NCI-H146 treated with DMSO at 0.1 percent for 48 hours (cell line): Measurements from ENCODE around the gene APBA1.
"Not testable (repeated sequence)": the region's sequence is repeated elsewhere in the genome, so short reads cannot be mapped to it uniquely, and the experiment has no call there.

Source experiments
- DNase-seq: peaks from one replicate; lab custom pipeline; 2025; ENCODE audit not compliant: unreplicated experiment; lab: John Stamatoyannopoulos, UW

Gene APBA1

GRCh38 chr9:69420611-69421270 is 251.4 kb downstream of the APBA1 start:
- DNase-seq: no peak

GRCh38 chr9:69412741-69413150 is 259.4 kb downstream of the APBA1 start:
- no peak for DNase-seq

- DNase-seq: no peak
Measured at GRCh38 chr9:69411931-69412740, 260.0 kb downstream of the APBA1 start.

GRCh38 chr9:69411246-69411645 is 260.9 kb downstream of the APBA1 start:
- no peak for DNase-seq

GRCh38 chr9:69409936-69410335 is 262.2 kb downstream of the APBA1 start:
- DNase-seq: not testable (repeated sequence)

- DNase-seq: no peak
Measured at GRCh38 chr9:69400470-69400869, 271.7 kb downstream of the APBA1 start.

GRCh38 chr9:69397384-69398214 is 274.6 kb downstream of the APBA1 start:
- DNase-seq: no peak

- DNase-seq: no peak
Measured at GRCh38 chr9:69396759-69397158, 275.4 kb downstream of the APBA1 start.

- DNase-seq: no peak
Measured at GRCh38 chr9:69395718-69396117, 276.5 kb downstream of the APBA1 start.

- no peak for DNase-seq
Measured at GRCh38 chr9:69393425-69393824, 278.7 kb downstream of the APBA1 start.

GRCh38 chr9:69392826-69393225 is 279.3 kb downstream of the APBA1 start:
- no peak for DNase-seq

- DNase-seq: no peak
Measured at GRCh38 chr9:69391946-69392345, 280.2 kb downstream of the APBA1 start.

GRCh38 chr9:69391487-69391886 is 280.7 kb downstream of the APBA1 start:
- no peak for DNase-seq

GRCh38 chr9:69389437-69389995 is 282.7 kb downstream of the APBA1 start:
- DNase-seq: no peak

GRCh38 chr9:69388596-69388995 is 283.6 kb downstream of the APBA1 start:
- DNase-seq: no peak

GRCh38 chr9:69386651-69387050 is 285.5 kb downstream of the APBA1 start:
- no peak for DNase-seq

- peak; percentile 71 for DNase-seq
Measured at GRCh38 chr9:69385581-69386033, 286.6 kb downstream of the APBA1 start.

GRCh38 chr9:69382135-69382534 is 290.0 kb downstream of the APBA1 start:
- no peak for DNase-seq

- DNase-seq: no peak
Measured at GRCh38 chr9:69380811-69381210, 291.4 kb downstream of the APBA1 start.

- no peak for DNase-seq
Measured at GRCh38 chr9:69380301-69380700, 291.9 kb downstream of the APBA1 start.

- no peak for DNase-seq
Measured at GRCh38 chr9:69379270-69379982, 292.7 kb downstream of the APBA1 start.
